GM21515 (cell line): ENCODE measurements around the gene CFD.
"Not testable (repeated sequence)": the region's sequence is repeated elsewhere in the genome, so short reads cannot be mapped to it uniquely, and the experiment has no call there.

Experiments used
- ATAC-seq: cut with Tn5 transposase; IDR thresholded peaks from one replicate; pipeline ENCODE4 v1.9.1; 2021; ENCODE audit not compliant: unreplicated experiment

Gene CFD

GRCh38 chr19:852136-853013 is 7.1 kb upstream of the CFD start, which contains the start of gene ELANE:
ELANE (plus strand) TSS chr19:852303; CDS start chr19:852329, 26 bp downstream.
- no peak for ATAC-seq

- ATAC-seq: no peak
These were observed 6.4 kb upstream of the CFD start for GRCh38 chr19:853014-853585.

GRCh38 chr19:853614-854220 is 5.7 kb upstream of the CFD start:
- not testable (repeated sequence) for ATAC-seq

GRCh38 chr19:854549-854948 is 4.9 kb upstream of the CFD start:
- ATAC-seq: no peak

GRCh38 chr19:855142-855541 is 4.3 kb upstream of the CFD start:
- no peak for ATAC-seq

- no peak for ATAC-seq
These were observed 3.8 kb upstream of the CFD start for GRCh38 chr19:855566-856120.

- ATAC-seq: no peak
These were observed 1.2 kb upstream of the CFD start for GRCh38 chr19:858284-858683.

GRCh38 chr19:861141-861755 is 1.8 kb downstream of the CFD start:
- ATAC-seq: no peak

GRCh38 chr19:861756-862580 is 2.5 kb downstream of the CFD start:
- no peak for ATAC-seq

- ATAC-seq: no peak
These were observed 3.3 kb downstream of the CFD start for GRCh38 chr19:862581-863314.

- ATAC-seq: no peak
These were observed 3.8 kb downstream of the CFD start for GRCh38 chr19:863315-863620.

GRCh38 chr19:866769-867300 is 7.4 kb downstream of the CFD start:
- ATAC-seq: no peak

GRCh38 chr19:867301-867793 is 7.9 kb downstream of the CFD start:
- no peak for ATAC-seq

GRCh38 chr19:867855-868457 is 8.5 kb downstream of the CFD start:
- no peak for ATAC-seq

- no peak for ATAC-seq
These were observed 9.2 kb downstream of the CFD start for GRCh38 chr19:868458-869244.

GRCh38 chr19:869245-870177 is 10.0 kb downstream of the CFD start:
- ATAC-seq: no peak

GRCh38 chr19:870314-870713 is 10.8 kb downstream of the CFD start:
- no peak for ATAC-seq
